SW480 (cell line): ENCODE measurements around the gene CHIT1.

Source experiments
- DNase-seq: peaks from one replicate; pipeline ENCODE4 v3.0.0-alpha.2; 2016; ENCODE audit warnings: low spot score

CHIT1 gene

DNA sequence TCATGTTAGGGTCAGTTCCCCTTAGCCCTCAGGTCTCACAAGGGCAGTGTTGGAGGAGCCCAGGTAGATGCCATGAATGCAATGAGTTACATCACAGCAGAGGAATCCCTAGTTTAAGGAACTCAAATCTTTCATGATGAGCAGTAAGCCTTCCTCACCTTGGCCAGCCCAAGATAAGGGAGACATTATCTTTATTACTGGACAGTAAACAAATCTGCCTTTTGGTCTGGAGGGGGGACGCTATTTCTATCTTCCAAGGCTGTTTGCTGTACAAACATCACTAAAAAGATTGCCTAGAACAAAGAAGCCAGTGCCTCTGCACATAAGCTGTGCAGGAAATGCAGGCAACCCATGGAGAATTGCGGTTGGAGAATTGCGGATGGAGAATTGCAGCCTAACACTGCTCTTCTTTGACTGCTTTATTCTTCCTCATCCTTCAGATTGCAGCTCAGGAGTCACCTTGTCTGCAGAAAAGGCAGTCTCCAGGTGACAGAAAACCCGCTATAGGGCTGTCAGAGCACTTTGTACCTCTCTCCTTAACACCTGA lies 40.7 kb downstream of the CHIT1 start:
- DNase-seq, result no peak

- no peak for DNase-seq
Observed at GRCh38 chr1:203187689-203188264, 41.7 kb downstream of the CHIT1 start.

GRCh38 chr1:203187304-203187685 lies 42.2 kb downstream of the CHIT1 start:
- no peak for DNase-seq

DNA sequence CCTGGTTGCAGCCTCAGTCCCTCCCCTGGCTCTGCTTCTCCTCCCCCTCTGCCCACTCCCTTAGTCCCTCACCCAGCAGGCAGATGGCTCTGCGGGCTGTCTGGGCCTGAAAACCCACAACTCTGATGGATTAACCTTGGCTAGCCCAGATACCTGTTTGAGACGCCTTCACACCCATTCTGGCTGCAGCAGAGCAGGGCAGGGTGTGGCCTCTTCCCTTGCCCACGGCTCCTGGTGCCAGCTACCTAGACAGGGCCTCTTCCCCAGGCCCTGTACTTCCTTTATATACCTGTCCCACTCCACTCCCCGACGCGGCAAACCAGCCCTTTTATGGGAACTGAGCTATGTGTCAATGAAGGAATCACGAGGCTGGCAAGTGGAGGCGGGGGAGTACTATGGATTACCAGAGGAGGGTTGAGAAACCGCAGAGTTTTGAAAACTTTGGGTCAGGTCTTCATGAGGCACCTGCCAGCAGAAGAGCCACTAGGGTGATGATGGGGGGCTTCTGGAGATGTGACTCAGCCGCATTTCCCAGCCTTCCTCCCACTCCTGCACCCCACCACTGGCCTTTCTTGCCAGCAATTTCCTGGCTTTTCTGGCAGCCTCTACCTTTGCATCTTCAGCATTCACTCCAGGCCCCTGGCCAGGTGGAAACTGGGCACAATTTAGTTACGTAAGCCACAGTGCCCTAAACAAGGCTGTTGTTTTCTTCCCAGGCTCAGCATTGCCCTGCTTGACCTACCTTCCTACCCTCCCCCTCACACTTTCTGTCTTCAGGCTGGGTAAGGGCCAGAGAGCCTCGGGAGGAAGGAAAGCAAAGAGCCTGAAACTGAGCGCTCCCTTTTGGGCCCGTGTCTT lies 42.8 kb downstream of the CHIT1 start, which contains the start of gene CHI3L1:
Gene CHI3L1, minus strand, starts transcription at position 259 of the 858 bp plus-strand sequence. Its CDS starts 81 bp downstream, at position 178.
- peak; percentile 42 for DNase-seq

- DNase-seq, result no peak
Observed at GRCh38 chr1:203186091-203186445, 43.4 kb downstream of the CHIT1 start.

- DNase-seq, result no peak
Observed at GRCh38 chr1:203185585-203185984, 43.9 kb downstream of the CHIT1 start.

GRCh38 chr1:203185061-203185461 lies 44.4 kb downstream of the CHIT1 start:
- DNase-seq, result no peak

DNA sequence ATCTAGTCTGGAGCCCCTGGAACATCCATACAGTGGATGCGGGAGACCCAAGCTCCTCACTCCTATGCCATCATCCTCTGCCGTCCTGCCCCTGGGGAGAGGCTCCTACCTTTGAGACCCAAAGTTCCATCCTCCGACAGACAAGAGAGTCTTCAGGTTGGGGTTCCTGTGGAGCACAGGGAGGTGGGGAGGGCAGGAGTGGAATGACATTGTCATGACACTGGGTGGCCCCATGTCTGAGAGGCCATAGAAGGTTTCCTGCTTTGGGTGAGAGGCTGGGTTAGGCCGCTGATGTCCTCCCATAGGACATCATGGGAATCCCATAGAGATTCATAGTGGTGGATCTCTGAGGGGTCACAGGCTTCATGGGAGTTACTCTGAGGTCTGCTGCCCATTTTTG lies 45.0 kb downstream of the CHIT1 start:
- no peak for DNase-seq

DNA sequence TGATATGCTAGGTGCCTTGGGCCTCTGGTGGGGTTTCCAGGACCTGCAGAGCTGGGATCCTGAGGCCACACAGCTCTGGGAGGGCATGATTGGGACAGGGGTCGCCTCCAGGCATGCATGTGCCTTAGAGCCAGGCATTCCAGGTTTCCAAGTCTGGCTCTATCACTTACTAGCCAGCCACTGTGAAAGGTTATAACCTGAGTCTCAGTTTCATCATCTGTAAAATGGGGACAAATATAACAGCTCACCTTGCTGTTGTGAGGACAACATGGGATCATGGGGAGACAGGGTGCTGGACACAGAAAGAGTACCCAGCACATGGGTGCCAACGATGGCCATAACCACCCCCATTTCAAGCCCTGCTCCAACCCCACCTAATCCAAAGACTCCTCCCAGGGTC lies 45.6 kb downstream of the CHIT1 start:
- no peak for DNase-seq

DNA sequence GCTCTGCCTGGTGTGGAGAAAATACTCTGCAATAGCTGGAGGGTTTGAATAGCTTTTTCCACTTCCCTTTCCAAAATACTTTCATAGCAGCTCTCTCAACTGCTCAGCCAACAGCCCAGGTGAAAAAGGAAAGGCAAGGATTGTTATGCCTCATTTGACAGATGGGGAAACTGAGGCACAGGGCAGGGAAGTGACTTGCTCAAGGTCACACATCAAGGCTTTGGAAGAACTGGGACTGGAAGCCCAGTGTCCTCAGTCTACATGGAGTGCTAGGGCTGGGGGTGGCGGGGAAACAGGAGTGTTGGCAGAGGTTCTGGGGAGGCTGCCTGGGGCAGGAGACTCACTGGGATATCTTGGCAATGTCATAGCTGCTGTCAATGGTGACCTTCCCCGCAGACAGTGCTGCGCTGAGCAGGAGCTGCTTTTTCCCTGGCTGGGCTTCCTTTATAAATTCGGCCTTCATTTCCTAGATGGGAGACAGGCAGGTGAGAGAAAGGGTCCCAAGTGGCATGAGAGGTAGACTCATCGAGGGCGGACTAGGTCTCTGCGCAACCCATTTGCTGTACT lies 47.0 kb downstream of the CHIT1 start:
- no peak for DNase-seq

- DNase-seq, result no peak
Observed at GRCh38 chr1:203181586-203182386, 47.7 kb downstream of the CHIT1 start.

GRCh38 chr1:203180611-203181330 lies 48.7 kb downstream of the CHIT1 start:
- no peak for DNase-seq

- DNase-seq, result no peak
Observed at GRCh38 chr1:203179667-203180005, 49.8 kb downstream of the CHIT1 start.

GRCh38 chr1:203178821-203179666 lies 50.4 kb downstream of the CHIT1 start:
- no peak for DNase-seq

DNA sequence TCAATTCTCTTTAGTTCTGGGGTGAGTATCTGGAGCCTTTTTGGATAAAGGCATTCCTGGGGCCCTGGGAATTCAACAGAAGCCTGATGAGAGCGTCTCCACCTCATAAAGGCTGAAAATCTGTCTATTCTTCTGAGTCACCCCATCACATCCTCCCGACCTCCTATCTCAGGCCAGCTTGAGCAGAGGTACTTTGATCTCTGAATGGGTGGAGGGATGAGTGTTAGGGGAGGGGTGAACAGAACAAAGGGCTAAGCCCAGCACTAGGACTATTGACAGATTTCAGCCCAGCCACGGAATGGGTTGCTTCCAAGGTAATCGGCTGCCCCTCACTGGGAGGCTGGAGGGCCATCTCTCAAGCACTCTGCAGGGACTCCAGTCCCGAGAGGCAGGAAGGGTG lies 51.4 kb downstream of the CHIT1 start:
- DNase-seq, result peak; percentile 90

- DNase-seq, result peak; percentile 35
Observed at GRCh38 chr1:203177470-203178039, 51.9 kb downstream of the CHIT1 start.

DNA sequence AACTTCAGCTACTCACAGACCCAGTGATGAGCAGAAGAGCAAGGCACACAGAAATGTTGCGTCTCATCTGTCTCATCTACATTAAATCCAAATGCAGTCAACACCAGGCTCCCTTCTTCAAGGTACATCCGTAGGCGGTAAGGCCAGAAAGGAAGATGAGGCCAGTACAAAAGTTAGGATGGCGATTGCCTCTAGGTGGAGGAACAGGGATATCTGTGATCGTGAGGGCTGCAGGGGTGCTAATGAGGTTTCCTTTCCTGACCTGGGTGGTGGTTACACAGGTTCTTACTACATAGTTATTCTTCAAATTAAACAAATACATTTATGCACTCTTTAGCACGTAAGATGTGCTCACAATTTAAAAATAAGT lies 52.5 kb downstream of the CHIT1 start:
- DNase-seq, result no peak

DNA sequence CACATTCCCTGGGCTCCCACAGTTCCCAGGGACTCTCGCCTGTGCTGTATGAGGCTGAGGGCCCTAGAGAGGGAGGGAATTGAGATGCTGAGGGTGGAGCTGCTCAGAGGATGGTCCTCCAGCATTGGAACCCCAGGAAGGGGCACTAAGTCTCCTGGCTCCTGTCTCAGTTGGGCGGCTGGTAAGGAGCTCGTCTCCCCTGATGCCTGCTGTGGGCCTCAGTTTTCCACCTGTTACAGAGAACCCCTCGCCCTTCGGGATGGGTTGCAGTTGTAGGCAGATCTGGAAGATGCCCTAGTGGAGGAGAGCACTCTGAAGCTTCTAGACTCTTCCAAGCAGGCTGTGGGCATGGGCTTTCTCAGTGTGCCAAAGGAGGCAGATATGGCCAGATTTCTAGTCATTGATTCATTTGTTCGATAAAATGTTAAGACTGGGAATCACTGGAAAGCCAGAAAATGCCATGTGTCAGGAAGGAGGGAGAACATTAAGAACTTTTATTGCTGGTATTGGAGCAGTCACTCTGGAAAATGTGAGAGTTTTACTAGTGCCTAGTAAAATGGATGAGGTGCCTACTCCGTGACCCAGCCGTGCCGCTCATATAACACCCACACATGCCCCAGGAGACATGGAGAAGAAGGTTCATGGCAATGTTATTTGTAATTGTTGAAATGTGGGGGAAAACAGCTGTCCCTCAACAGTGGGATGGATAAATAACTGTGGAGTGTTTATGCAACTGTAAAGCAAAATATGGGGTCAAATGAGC lies 53.0 kb downstream of the CHIT1 start:
- no peak for DNase-seq

DNA sequence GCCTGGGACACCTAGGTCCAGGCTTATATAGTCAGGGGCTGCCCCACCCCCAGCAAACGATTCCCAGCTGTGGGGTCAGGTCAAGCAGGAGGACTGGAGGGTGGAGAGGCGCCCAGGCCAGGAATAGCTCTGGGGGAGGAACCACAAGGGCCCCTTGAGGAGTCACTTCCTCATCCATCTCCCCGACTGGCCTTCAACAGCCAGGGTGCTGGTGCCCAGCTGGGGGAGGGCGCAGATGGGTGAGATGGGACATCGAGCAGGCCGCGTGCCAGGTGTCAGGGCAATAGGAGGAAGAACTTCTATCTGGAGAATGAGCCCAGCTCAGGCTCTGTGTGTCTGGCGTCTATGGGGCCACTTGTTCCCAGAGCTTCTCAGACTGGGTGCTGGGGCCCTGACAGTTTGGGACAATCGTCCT lies 53.6 kb downstream of the CHIT1 start:
- DNase-seq, result no peak
